GM19324 (cell line): ENCODE results near the gene FAM228B.
A peak's percentile ranks its signal among the peaks of the same experiment; 100 is the strongest.

Source experiments
- ATAC-seq: cut with Tn5 transposase; IDR thresholded peaks from one replicate; pipeline ENCODE4 v1.9.1; 2021; ENCODE audit warnings: mild to moderate bottlenecking, moderate library complexity; ENCODE audit not compliant: unreplicated experiment, low FRiP score

The FAM228B gene

GRCh38 chr2:24152413-24153197 lies 29.3 kb downstream of the FAM228B start:
- no peak for ATAC-seq

GRCh38 chr2:24153478-24153877 lies 30.2 kb downstream of the FAM228B start:
- ATAC-seq = no peak

- no peak for ATAC-seq
Measured at GRCh38 chr2:24158131-24158530, 34.9 kb downstream of the FAM228B start.

- no peak for ATAC-seq
Measured at GRCh38 chr2:24159708-24160107, 36.4 kb downstream of the FAM228B start.

GRCh38 chr2:24160761-24161160 lies 37.5 kb downstream of the FAM228B start:
- no peak for ATAC-seq

GRCh38 chr2:24162494-24162893 lies 39.2 kb downstream of the FAM228B start:
- ATAC-seq = no peak

- ATAC-seq = no peak
Measured at GRCh38 chr2:24163186-24163585, 39.9 kb downstream of the FAM228B start.

GRCh38 chr2:24163601-24164000 lies 40.3 kb downstream of the FAM228B start:
- ATAC-seq = no peak

- peak; percentile 74 for ATAC-seq
Measured at GRCh38 chr2:24164416-24164973, 41.2 kb downstream of the FAM228B start.

GRCh38 chr2:24169023-24169422 lies 45.8 kb downstream of the FAM228B start:
- no peak for ATAC-seq

GRCh38 chr2:24174851-24175277 lies 51.6 kb downstream of the FAM228B start, which contains the start of gene FAM228A:
Gene FAM228A, plus strand, starts transcription at chr2:24175053. Its CDS starts 428 bp downstream, at chr2:24175481.
- ATAC-seq = no peak

GRCh38 chr2:24175631-24176187 lies 52.4 kb downstream of the FAM228B start:
- no peak for ATAC-seq

- ATAC-seq = no peak
Measured at GRCh38 chr2:24176326-24176725, 53.1 kb downstream of the FAM228B start.

- ATAC-seq = no peak
Measured at GRCh38 chr2:24179683-24180082, 56.4 kb downstream of the FAM228B start.

- no peak for ATAC-seq
Measured at GRCh38 chr2:24181849-24182248, 58.6 kb downstream of the FAM228B start.

GRCh38 chr2:24182507-24182906 lies 59.2 kb downstream of the FAM228B start:
- ATAC-seq = no peak

- ATAC-seq = no peak
Measured at GRCh38 chr2:24183366-24184069, 60.2 kb downstream of the FAM228B start.

GRCh38 chr2:24189551-24189950 lies 66.3 kb downstream of the FAM228B start:
- ATAC-seq = no peak

- no peak for ATAC-seq
Measured at GRCh38 chr2:24190503-24190902, 67.2 kb downstream of the FAM228B start.

GRCh38 chr2:24191156-24191555 lies 67.9 kb downstream of the FAM228B start:
- ATAC-seq = no peak

GRCh38 chr2:24191848-24192247 lies 68.6 kb downstream of the FAM228B start:
- no peak for ATAC-seq
